NCI-H774 (cell line): ENCODE data around the gene PXDN.
"Not testable (repeated sequence)": the region's sequence is repeated elsewhere in the genome, so short reads cannot be mapped to it uniquely, and the experiment has no call there.

Experiments
- DNase-seq: peaks from one replicate; lab custom pipeline; 2025; lab: John Stamatoyannopoulos, UW

The PXDN gene

GRCh38 chr2:1705557-1706076 is 38.7 kb downstream of the PXDN start:
- no peak for DNase-seq

- DNase-seq: no peak
Measured at GRCh38 chr2:1704631-1705556, 39.4 kb downstream of the PXDN start.

GRCh38 chr2:1702186-1702565 is 42.1 kb downstream of the PXDN start:
- no peak for DNase-seq

GRCh38 chr2:1701556-1702185 is 42.6 kb downstream of the PXDN start:
- no peak for DNase-seq

DNA sequence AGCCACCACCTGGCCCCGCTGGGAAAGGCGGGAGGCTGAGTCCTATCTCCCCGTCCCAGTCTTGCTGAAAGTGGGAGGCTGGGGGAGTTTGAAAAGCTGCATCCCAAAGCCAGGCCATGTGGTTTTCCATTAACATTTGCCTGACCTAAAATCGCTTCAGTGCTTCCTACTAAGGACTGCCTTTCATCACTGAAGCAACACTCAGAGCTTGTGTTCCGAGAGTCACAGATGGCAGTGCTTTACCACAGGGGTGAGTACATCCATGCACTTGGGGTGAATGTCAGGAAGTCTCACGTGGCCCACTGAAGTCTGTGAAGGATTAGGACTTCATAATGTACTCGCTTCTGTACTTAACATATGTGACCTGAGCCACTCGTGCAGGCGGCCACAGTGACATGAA is 43.3 kb downstream of the PXDN start:
- no peak for DNase-seq

- not testable (repeated sequence) for DNase-seq
Measured at GRCh38 chr2:1700427-1700826, 43.9 kb downstream of the PXDN start.

DNA sequence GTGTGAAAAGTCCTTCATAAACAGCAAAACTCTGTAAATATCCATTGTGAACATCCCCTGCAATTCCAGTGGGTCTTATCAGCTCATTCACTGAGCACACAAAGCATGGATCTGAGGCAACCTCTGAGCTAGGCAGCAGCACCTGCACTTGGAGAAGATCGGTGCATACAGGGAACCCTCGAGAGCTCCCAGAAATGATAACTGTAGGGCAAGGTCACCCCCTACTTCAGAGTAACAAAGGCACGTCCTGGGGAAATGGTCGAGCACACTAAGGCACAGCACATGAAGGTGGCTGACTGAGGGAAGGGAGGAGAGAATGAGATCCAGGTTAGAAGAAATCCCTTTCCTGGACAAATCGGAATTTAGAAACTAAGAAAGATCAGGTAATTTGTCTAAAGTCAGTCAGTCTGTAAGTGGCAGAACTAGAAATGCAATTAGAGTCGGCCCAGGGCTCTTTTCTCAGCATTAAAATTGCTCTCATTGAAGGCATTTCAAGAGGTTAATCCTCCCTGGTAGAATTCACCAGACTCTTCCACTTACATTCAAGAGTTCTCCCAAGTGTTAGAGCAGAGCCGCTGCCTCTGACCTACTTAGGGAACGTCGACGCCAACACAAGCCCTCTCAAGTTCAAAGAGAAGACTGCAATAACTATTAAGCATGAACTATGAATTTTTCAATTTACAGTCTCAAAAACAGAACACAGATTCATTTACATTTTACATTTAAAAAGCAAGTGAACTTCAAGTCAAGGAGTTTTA is 45.9 kb downstream of the PXDN start:
- DNase-seq: no peak

DNA sequence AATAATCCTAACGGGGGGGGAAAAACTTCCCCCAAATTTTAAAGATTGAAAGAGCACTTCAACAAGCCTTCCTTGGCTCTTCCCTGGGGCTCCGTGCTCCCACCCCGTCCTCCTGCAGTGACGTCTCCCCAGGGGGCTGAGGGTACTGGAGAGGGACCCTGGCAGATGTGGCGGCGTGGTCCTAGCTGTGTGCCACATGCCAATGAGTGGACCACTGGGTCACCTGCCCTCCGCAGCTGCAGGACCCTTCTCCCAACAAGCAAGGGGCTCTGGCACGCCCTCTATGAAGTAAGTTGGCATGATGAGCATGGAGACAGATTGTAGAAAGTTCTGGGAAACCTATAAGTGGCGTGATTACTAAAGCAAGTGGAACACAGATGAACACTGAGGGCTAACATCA is 46.7 kb downstream of the PXDN start:
- DNase-seq: no peak

DNA sequence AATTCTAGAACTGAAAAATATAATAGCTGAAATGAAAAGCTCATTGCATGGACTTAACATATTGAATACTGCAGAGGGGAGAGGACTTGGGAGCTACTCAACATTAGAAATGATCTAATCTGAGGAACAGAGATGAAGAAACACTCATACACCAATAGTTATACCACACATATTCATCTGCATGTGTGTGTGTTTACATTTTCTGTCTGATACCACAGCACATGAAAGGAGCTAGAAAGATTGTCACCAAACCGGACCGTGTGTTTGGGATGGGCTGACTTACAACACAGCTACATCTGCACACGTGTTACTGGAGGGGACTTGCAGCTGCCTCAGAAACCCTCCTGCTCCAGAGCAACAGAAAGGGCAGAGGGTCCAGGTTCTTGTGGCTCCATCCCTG is 47.8 kb downstream of the PXDN start:
- no peak for DNase-seq

- no peak for DNase-seq
Measured at GRCh38 chr2:1694371-1695271, 49.7 kb downstream of the PXDN start.

GRCh38 chr2:1693723-1694122 is 50.6 kb downstream of the PXDN start:
- no peak for DNase-seq

DNA sequence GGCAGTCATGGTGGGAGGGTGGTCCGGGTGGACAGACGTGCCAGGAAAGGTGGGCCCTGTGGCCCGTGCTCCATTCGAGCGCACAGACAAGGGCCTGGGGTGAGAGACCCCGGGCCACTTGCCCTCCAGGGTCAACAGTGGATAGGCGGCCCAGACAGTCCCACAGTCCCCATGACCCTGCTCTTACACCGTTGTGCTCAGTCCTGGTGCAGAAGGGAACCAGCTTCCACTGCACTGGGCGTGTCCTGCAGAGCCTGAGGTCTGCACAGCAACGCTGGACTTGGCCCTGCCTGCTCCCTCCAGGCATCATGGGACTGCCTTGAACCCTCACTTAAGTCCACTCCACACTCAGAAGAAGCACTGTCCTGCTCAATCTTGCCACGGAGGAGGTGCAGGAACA is 52.0 kb downstream of the PXDN start:
- DNase-seq: no peak

DNA sequence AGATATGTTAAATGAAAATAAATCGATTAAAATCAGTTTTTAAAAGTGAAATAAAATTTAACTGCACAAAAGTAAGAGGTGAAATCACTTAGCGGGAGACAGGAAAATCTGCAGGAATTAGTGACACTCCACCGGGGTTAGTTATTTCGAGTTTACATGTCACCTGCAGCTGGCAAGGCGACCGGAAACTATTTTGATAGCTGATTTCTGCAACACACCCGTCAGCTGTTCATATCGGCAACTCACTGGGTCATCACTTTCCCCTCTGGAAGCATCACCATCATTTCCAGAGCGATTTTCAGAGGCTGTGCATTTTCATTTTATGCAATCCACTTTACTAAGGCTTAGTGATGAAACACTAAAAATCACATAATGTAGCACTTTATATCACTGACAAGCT is 52.9 kb downstream of the PXDN start:
- no peak for DNase-seq

GRCh38 chr2:1690056-1690775 is 54.1 kb downstream of the PXDN start:
- no peak for DNase-seq

DNA sequence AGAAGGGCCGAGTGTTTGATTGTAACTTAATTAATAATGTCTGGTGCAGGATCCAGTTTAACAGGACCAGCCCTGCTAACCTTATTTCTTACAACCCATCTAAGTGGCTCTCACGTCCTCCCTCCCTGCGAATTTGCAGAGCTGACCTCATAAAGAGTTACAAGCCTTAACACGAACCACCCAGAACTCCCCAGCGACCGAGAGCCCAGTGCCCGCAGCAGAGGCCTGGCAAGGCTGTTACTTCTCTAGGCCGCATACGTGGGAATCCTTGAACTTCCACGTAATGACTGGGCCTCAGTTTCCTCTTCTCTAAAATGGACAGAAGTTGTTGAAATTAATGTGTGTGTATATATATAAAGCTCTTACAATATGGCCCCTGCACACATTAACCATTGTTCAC is 55.5 kb downstream of the PXDN start:
- DNase-seq: no peak

- no peak for DNase-seq
Measured at GRCh38 chr2:1688161-1688560, 56.2 kb downstream of the PXDN start.

- no peak for DNase-seq
Measured at GRCh38 chr2:1687254-1687653, 57.1 kb downstream of the PXDN start.

DNA sequence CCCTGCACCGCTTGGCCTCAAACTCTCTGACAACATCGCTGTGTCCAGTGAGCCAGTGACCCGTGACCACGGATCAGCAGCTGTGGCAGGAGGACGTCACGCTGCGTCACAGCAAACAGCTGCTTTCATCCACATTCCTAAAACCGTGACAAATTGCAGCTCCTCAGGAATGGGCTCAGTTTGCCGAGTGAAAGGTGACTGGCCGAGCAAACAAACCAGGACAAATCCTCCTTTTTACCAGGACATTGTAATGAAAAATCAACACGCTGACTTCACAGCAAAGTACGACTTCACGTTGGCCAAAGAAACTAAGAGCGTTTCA is 57.6 kb downstream of the PXDN start:
- DNase-seq: no peak

DNA sequence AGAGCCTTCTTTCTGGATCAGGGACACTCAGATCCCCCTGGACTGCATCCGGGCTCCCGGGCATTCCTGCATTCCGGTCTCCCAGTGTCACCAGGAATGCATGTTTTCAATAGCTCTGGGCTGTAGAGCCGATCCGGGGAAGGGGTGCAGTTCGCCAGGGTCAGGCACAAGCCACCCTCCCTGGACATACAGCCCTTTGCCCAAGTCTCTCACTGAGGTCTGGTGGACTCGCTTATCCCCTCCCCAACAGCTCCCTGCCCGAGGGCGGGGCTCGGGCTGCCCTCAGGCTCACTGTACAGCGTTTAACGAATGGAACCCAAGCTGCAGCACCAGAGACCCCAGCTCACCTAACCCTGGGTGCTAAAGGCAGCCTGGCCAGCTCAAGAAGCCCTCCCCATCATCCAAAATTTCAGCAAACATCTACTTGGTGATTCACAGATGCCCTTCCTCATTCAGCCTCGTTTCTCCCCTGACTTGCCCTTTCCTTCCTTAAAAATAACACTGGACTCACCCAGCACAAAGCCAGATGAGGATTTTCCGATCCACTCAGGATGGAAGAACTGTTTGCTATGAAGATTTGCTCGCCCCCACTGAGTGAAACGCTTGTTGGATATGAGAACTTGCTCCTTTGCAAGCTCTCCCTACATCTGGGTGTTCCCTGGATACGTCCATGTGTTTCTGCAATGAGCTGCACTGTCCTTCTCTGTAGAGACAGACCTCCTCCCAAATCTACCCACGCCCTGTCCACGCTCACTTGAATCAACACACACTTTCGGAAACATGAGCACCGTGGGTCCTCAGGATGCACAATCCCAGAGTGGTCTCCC is 58.1 kb downstream of the PXDN start:
- no peak for DNase-seq
